ENCODE data around the gene SPRR2B. TPM values are rescaled to one million over a fixed set of nuclear protein-coding genes. Genes with fewer than 3 reads are reported as not detected.

Gene SPRR2B
- total RNA-seq, 1 experiment from 2014 or later, result not detected

DNA sequence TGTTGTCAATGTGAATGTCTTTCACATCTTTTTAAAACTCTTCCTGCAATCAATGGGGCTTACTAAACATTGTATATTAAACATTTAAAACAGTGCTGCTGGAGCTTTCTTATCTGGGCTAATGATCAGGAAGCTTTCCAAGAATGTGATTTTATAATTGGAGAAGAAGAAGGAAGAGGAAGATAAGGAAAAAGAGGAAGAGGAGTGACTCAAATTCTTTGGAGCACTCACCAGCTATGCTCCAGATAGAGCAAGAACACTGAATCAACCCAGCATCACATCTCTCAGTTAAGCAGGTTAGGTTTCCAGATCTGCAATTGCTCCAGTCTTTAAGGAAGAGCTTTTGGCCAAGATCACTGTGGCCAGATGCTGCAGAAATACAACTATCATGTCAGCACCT is 24.4 kb upstream of the SPRR2B start:
- H3K9me3 ChIP-seq (ENCODE audit: low read depth, low read length, poor library complexity, severe bottlenecking), result no peaks in the 10 kb centered on the region
- peaks cover 32% of the 10 kb centered on the region for H3K27me3 ChIP-seq (replicated peaks; ENCODE audit: insufficient read depth, low read depth, low read length, poor library complexity)
- intact Hi-C loops (cut with micrococcal nuclease; ENCODE audit: unreplicated experiment), result no loop called here
- POLR2A ChIA-PET (ENCODE audit: low non-redundant PET), result no interaction called here
- no peak overlapping the region for H3K4me3 ChIP-seq (ENCODE audit: low read depth, low read length, poor library complexity, severe bottlenecking)
- CTCF ChIA-PET, result no interaction called here
- no peak for TF ChIP-seq EZH2 (IDR thresholded peaks at IDR 0.05; ENCODE audit: borderline replicate concordance, low read depth, low read length, poor library complexity, severe bottlenecking)
- TF ChIP-seq, protein P1, sequence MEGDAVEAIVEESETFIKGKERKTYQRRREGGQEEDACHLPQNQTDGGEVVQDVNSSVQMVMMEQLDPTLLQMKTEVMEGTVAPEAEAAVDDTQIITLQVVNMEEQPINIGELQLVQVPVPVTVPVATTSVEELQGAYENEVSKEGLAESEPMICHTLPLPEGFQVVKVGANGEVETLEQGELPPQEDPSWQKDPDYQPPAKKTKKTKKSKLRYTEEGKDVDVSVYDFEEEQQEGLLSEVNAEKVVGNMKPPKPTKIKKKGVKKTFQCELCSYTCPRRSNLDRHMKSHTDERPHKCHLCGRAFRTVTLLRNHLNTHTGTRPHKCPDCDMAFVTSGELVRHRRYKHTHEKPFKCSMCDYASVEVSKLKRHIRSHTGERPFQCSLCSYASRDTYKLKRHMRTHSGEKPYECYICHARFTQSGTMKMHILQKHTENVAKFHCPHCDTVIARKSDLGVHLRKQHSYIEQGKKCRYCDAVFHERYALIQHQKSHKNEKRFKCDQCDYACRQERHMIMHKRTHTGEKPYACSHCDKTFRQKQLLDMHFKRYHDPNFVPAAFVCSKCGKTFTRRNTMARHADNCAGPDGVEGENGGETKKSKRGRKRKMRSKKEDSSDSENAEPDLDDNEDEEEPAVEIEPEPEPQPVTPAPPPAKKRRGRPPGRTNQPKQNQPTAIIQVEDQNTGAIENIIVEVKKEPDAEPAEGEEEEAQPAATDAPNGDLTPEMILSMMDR (conservative IDR thresholded peaks at IDR 0.05; ENCODE audit: low read depth, low read length), result no peak
- DNase-seq (ENCODE audit: low spot score), result no peak
- no TSS peak for BruUV-seq (replicated peaks)
- H3K4me1 ChIP-seq (ENCODE audit: insufficient read depth, low read length, poor library complexity, severe bottlenecking), result no peaks in the 10 kb centered on the region
- H3K27ac ChIP-seq (ENCODE audit: low read depth, low read length, poor library complexity, severe bottlenecking), result no peak overlapping the region
- no peaks in the 10 kb centered on the region for H3K36me3 ChIP-seq (ENCODE audit: insufficient read depth, low read length, poor library complexity, severe bottlenecking)

- Histone ChIP-seq H3K4me1 (ENCODE audit: insufficient read depth, low read length, poor library complexity, severe bottlenecking) (no peaks in the 10 kb centered on the region), H3K4me3 (ENCODE audit: low read depth, low read length, poor library complexity, severe bottlenecking) (no peak within 1 kb of the TSS), H3K27me3 (replicated peaks; ENCODE audit: insufficient read depth, low read depth, low read length, poor library complexity) (peaks cover 25% of the 10 kb centered on the region), H3K9me3 (ENCODE audit: low read depth, low read length, poor library complexity, severe bottlenecking) (no peaks in the 10 kb centered on the region), H3K36me3 (ENCODE audit: insufficient read depth, low read length, poor library complexity, severe bottlenecking) (no peaks in the 10 kb centered on the region), H3K27ac (ENCODE audit: low read depth, low read length, poor library complexity, severe bottlenecking) (no peak within 1 kb of the TSS)
- ChIA-PET CTCF (no interaction called here), POLR2A (ENCODE audit: low non-redundant PET) (no interaction called here)
- DNase-seq (ENCODE audit: low spot score), result no peak
- intact Hi-C loops (cut with micrococcal nuclease; ENCODE audit: unreplicated experiment), result no loop called here
- no TSS peak for BruUV-seq (replicated peaks)
- no peak for TF ChIP-seq EZH2 (IDR thresholded peaks at IDR 0.05; ENCODE audit: borderline replicate concordance, low read depth, low read length, poor library complexity, severe bottlenecking)
- TF ChIP-seq, protein P1 (conservative IDR thresholded peaks at IDR 0.05; ENCODE audit: low read depth, low read length), result no peak
These were observed 23.0 kb upstream of the SPRR2B start, which contains the start of gene SPRR2E for GRCh38 chr1:153094426-153094825. SPRR2E (minus strand) TSS chr1:153094526; CDS start chr1:153093751, 775 bp downstream.

- no peaks in the 10 kb centered on the region for H3K4me1 ChIP-seq (ENCODE audit: insufficient read depth, low read length, poor library complexity, severe bottlenecking)
- no peak for DNase-seq (ENCODE audit: low spot score)
- no peak overlapping the region for H3K4me3 ChIP-seq (ENCODE audit: low read depth, low read length, poor library complexity, severe bottlenecking)
- H3K36me3 ChIP-seq (ENCODE audit: insufficient read depth, low read length, poor library complexity, severe bottlenecking), result no peaks in the 10 kb centered on the region
- CTCF ChIA-PET, result no interaction called here
- BruUV-seq (replicated peaks), result no TSS peak
- TF ChIP-seq, protein P1 (conservative IDR thresholded peaks at IDR 0.05; ENCODE audit: low read depth, low read length), result no peak
- TF ChIP-seq EZH2 (IDR thresholded peaks at IDR 0.05; ENCODE audit: borderline replicate concordance, low read depth, low read length, poor library complexity, severe bottlenecking), result no peak
- H3K27me3 ChIP-seq (replicated peaks; ENCODE audit: insufficient read depth, low read depth, low read length, poor library complexity), result peaks cover 30% of the 10 kb centered on the region
- intact Hi-C loops (cut with micrococcal nuclease; ENCODE audit: unreplicated experiment), result no loop called here
- H3K27ac ChIP-seq (ENCODE audit: low read depth, low read length, poor library complexity, severe bottlenecking), result no peak overlapping the region
- POLR2A ChIA-PET (ENCODE audit: low non-redundant PET), result no interaction called here
- no peaks in the 10 kb centered on the region for H3K9me3 ChIP-seq (ENCODE audit: low read depth, low read length, poor library complexity, severe bottlenecking)
These were observed 16.2 kb upstream of the SPRR2B start for GRCh38 chr1:153087652-153088051.

All from A673 (cell line).